COR-L47 (cell line): ENCODE data around the gene KDM1B.
A peak's percentile ranks its signal among the peaks of the same experiment; 100 is the strongest.

ENCODE experiments used
- DNase-seq: peaks from one replicate; lab custom pipeline; 2025; lab: John Stamatoyannopoulos, UW

Gene KDM1B

DNA sequence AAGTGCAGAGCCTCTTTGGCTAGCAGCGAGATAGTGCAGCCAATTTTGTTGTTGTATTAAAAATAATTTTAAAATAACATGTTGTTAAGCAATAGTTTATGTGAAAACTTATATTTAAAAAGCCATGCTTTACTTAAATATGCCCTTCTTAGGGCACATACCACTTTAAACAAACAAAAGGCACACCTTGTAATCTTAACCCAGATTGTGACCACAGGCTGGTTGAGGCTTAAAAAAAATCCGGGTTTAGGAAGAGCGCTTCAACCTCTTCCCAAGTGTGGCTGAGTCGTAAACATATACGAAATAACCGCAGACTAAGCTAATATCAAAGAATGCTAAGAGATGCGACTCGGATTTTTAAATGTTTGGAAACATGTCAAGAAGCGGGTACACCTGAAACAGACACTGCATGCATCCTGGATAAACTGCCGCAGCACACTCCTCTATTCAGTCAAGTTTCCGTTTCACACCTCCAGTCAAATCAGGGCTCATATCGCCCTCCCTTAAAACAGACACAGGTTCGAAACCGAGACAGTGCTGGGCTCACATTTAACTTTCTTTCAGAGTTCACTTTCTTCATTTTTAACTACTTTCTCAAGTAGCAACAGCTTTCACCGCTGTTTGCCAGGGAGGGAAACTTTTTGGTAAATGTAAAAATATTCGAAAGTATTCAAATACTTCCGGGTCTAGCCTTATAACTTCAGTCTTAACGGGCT is 107.6 kb downstream of the KDM1B start:
- DNase-seq = peak; percentile 13

DNA sequence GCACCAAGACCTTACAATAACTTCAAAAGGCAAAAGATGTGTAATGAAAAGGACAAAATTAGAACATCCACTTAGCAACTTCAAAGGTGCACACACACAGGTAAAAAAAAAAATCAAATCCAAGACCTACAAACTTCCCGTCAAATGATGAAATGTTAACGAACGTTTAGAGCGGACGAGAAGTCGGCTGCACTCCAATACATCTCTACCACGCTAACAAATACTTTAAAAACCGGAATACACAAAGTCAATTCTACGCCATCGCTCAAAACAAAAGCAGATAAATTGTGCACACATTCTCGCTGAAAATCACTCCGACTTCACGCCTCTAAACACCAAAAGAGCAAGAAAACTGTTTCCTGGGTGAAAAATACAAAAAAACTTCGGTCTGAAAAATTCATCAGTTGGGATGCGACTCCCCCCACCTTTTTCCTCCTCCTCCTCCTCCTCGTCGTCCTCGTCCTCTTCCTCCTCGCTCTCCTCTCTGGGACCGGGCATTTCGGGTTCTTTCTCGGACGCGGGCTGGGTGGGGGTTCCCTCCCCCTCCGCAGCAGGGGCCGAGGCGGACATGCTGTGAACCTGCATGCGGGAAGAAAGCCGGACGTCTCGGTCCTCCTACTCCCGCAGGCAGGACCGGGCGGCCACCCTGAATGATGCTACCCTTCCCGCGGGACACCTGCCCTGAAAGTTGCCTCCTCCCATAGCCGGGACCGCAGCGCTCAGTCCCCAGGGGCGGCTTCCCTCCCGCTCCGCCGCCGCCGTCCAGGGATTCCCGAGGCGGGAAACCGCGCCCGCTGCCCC is 108.4 kb downstream of the KDM1B start:
- no peak for DNase-seq

DNA sequence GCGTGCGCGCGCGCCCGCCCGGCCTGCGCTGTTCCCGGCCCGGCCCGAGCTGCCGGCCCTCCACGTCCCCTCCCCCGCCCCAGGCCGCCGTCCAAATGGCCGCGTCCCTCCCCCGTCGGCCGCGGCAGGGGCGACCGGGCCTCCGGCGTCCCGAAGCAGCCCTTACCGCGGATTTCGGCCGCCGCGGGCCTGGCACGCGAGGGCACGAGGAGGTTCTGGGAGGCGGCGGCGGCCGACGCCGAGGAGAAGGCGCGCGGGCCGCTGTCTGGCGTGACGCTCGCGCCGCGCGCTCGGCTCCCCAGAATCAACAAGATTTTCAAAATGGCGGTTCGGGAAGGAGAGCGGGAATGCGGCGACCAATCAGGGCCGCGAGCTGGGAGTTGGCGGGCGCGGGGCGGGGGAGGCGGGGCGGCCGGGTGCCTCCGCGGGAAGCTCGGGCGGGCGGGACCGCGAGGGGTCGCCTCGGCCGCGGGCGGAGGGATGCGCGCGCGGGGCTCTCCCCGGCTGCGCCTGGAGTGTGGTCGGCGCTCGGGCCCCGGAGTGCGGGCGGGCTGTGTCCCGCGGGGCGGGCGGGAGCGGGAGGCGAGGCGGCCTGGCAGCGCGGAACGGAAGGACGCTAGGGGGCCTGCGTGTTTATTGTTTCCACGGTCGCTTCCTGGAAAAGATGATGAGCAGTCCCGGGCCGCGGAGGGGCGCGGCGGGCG is 109.1 kb downstream of the KDM1B start, which contains the start of gene DEK:
TSS of gene DEK (minus strand) at position 312 of the 704 bp plus-strand sequence. CDS start 543 bp downstream, outside the sequence.
- peak; percentile 92 for DNase-seq

DNA sequence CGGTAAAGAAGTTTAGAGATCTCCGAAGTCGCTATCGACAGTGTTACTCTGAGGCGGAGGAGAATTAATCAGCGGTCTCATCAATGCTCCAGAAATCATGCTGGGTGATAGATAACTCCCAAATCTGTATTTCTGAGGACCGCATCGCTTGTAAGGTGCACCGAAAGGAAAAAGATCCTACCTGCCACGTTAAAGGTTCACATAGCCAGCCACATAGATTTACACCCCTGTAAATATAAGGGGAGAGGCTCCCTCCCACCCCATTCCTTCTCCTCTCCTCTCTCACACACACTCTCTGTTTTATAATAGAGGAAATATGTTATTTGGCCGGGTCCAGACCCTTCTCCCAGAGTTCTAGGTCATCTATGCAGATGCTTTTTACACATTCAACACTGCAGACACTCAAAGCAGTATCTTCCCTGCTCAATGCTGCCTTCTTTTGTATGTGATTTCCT is 109.7 kb downstream of the KDM1B start:
- no peak for DNase-seq

DNA sequence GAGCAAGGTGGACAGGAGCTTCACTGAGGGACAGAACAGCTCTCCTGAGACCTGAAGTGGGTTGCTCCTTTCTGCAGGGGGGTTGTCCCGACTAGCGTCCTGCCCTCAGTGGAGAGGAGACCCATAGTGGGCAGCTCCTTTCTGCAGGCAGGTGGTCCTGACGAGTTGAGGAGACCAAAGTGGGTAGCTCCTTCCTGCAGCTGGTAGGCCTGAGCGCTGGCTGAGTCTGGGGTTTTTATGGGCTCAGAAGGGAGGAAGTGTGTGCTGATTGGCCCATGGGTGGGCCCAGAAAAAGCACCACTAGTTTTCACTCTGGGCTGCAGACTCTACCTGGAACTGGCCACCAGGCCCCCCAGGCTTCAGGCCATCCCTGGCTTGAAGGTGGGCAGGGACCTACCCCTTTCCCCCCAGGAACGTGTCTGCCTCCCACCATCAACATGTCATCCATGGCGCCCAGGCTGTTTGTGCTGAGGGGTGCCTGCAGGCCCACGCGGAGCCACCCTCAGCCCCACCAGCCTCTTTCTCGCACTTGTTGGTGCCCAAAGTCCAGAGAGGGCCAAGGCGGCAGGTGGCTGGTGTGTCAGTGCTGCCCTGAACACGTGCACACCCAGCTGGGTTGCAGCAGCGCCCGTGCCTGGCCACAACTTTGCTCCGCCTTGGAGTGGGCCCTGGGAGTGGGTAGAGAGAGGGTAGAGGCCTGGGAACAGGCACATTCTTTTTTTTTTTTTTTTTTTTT is 110.7 kb downstream of the KDM1B start:
- no peak for DNase-seq

DNA sequence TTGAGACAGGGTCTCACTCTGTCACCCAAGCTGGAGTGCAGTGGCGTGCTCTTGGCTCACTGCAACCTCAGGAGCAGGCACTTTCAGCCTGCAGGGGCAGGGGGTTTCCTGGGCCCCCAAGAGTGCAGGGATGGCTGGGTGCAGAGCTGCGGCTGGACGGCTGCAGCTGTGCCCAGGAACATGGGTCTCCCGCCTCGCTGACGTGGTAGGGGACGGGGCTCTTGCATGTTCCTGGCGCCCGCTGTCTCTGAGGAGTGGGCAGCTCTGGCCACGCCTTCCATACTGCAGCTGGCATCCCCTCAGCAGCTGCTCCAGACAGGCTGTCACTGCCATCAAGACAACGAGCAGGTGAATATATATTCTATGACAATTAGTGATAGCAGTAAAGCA is 111.3 kb downstream of the KDM1B start:
- no peak for DNase-seq

DNA sequence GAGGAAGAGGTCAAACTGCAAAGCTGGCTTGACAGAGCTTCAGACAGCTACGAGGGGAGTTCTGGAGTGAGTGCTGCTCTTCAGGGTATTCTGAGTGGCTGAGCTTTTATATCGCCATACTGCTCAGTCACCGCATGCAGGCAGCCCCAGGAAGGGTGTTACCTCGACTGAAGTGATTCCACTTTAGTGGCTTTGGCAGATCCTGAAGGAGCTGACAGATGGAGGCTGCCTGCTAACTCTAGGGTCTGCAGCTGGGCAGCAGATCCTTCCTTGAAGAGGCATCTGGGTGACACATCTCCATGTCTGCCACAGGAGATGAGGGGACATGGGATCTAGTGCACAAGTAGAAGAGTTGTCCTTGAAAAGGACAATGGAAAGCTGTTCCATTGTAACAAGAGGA is 112.8 kb downstream of the KDM1B start:
- DNase-seq = no peak

DNA sequence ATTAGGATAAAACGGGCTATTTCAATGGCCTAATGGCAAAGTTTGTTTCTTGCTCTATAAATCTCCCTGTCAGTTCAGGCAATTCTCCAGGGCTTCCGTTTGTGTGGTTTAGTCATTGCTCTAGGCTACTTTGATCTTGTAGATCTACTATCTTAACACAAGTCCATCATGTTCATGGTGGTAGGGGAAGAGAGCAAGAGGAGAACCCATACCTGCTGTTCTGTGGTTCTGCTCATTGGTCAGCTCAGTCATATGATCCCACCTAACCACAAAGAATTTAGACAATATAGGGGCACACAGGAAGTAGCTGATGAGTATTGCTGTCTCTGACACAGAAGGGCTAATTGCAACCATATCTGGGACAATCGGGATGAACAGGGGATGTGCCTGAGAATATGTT is 114.0 kb downstream of the KDM1B start:
- DNase-seq = peak; percentile 54

DNA sequence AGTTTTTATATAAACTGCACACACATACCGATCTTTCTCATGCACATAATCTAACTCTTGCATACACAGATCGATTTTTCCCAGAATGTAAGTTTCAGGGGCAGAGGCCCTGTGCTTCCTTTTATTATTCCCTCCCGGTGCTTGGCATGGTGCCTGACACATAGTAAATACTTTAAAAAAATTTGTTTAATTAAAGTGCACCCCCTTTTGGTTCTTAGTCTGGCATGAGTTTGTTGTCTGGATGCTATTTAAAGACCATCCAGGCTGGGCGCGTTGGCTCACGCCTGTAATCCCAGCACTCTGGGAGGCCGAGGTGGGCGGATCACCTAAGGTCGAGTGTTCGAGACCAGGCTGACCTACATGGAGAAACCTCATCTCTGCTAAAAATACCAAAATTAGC is 114.5 kb downstream of the KDM1B start:
- DNase-seq = peak; percentile 73

DNA sequence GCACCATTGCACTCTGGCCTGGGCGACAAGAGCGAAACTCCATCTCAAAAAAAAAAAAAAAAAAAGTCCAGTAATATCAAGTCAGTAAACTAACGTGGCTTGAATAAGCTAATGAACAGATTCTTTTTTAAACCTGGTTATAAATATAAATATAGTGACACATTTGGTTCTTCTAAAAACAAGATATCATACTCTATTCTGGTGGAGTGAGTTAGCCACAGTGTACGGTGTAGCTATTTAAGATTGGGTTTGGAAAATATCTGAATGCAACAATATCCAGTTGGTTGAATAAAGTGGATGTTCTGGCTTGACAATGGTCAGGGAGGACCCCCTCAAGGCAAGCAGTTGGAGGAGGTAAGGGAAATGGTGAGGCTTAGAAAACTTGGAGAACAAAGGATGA is 115.0 kb downstream of the KDM1B start:
- DNase-seq = no peak
